Lower leg skin (tissue), 4 donors: Measurements from ENCODE around the gene SSH3. TPM values are rescaled to one million over a fixed set of nuclear protein-coding genes. Genes with fewer than 3 reads are reported as not detected.

Experiments
- DNase-seq, 2 donors: peaks; one replicate each; pipeline ENCODE4 v3.0.0-alpha.2; 2019; ENCODE audit warnings: low spot score in 2 of 2
- H3K4me3 ChIP-seq: fragments of 200-600 bp; sonication (generic); 2 replicates; pipeline ENCODE4 v1.5.1; 2017; ENCODE audit warnings: mild to moderate bottlenecking, low read depth; ENCODE audit not compliant: poor library complexity, severe bottlenecking
- POLR2A ChIP-seq, 2 donors: fragments of 450-650 bp; IDR thresholded peaks; one replicate each; pipeline ENCODE4 v1.6.1; 2016 to 2017; ENCODE audit warnings: antibody characterized with exemption in 2 of 2, mild to moderate bottlenecking in 1 of 2, moderate library complexity in 1 of 2
- WGBS, 2 donors: methylation state at CpG; one replicate each; pipeline ENCODE4 v1.1.5; 2018; 5-methylcytosine and 5-hydroxymethylcytosine counted together
- intact Hi-C: fragments of 100-400 bp; cut with DNase I; formaldehyde crosslinking; loops from one replicate; pipeline ENCODE4 v1.15.0; 2023; ENCODE audit warnings: low total_unique reads
- total RNA-seq, 4 donors: library from RNA; depleted of rRNA; stranded (reverse); fragments of >200 nt; gene quantifications; one replicate each; pipeline ENCODE4 v1.1.0, GENCODE V29; 2016
- TF ChIP-seq, protein P1 (sequence below), 3 donors: fragments of 450-650 bp; IDR thresholded peaks; one replicate each; pipeline ENCODE4 v1.5.1; 2016; ENCODE audit warnings: antibody characterized with exemption in 3 of 3, mild to moderate bottlenecking in 3 of 3, moderate library complexity in 2 of 3

The SSH3 gene
- total RNA-seq, 4 donors from 2014 or later: 58.6 to 71.0 (median 62.0) TPM

DNA sequence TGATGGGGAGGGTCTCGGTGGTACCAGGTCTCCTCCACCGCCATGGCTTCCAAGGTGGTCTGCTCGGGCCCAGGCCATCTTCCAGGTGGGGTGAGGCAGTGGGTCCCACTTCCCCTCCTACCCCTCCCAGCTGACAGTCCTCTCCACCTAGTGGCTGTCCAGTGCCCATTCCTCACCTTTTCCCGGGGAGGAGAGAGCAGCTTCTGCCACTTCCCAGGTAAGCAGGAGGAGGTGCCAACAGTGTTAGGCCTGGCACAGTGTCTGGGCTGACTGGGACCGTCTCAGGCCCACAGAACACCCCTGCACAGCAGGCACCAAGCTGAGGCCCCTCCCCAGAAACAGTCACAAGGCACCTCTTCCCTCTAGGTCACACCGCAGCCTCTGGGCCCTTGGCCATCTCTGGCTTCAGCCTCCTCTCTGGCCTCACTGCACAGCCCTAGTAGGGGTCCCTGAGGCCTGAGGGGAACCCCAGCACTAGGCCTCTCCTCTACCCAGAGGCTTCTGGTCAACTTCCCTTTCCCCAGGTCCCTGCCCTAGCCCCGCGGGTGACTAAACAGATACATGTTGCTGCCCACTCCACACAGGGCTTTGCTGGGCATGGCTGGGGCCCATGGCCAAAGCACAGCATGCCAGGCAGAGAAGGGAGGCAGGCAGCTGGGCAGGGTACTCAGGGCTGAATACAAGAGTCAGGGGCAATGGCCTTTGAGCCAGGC lies 16.6 kb upstream of the SSH3 start:
- 78% methylated on average over 8 of the region's 8 CpGs for WGBS, 2 donors

DNA sequence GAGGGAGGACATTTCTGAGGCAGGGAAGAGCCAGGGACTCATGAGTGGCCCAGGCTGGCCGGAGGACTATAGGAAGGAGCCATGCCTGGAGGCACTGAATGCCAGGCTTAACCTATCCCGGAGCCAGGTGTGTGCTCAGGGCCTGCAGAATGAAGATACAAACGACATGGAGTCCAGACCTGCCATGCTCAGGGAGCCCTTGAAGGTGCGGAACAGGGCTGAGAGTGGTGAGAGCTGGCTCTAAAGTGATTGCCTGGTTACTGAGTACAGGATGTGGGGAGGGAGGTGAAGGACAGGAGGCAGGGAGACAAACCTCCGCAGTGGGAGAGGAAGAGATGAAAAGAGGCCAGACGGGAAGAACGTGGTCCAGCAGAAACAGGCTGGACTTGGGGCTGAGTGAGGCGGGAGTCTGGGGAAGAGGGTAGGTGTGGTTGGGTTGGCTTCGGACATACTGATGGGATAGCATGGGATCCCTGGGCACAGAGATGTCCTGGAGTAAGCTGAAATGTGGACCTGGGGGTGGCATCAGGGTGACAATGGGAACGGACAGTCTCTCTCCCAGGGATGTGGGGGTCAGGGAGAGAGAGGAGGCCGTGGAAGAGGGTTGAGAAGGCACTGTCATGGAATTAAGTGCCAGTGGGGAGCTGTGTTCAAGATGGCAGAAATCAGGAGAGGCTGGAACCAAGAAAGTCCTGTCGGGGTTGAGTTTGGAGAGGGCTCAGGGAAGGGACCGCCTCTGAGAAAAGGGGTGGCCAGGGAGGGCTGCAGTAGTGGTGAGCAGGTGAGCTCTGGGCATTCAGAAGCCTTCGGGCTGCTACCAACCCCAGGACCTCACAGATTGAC lies 15.8 kb upstream of the SSH3 start:
- DNase-seq: no peak
- H3K4me3 ChIP-seq: no peak overlapping the region
- intact Hi-C loops: no loop called here
- WGBS, 2 donors: 71 to 79% methylated on average over 14 of the region's 14 CpGs
- TF ChIP-seq, protein P1, sequence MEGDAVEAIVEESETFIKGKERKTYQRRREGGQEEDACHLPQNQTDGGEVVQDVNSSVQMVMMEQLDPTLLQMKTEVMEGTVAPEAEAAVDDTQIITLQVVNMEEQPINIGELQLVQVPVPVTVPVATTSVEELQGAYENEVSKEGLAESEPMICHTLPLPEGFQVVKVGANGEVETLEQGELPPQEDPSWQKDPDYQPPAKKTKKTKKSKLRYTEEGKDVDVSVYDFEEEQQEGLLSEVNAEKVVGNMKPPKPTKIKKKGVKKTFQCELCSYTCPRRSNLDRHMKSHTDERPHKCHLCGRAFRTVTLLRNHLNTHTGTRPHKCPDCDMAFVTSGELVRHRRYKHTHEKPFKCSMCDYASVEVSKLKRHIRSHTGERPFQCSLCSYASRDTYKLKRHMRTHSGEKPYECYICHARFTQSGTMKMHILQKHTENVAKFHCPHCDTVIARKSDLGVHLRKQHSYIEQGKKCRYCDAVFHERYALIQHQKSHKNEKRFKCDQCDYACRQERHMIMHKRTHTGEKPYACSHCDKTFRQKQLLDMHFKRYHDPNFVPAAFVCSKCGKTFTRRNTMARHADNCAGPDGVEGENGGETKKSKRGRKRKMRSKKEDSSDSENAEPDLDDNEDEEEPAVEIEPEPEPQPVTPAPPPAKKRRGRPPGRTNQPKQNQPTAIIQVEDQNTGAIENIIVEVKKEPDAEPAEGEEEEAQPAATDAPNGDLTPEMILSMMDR (IDR thresholded peaks at IDR 0.05): no peak
- no peak for TF ChIP-seq POLR2A (IDR thresholded peaks at IDR 0.05)

More for the DNA sequence above, 16.6 kb upstream of the SSH3 start:
- intact Hi-C loops: no loop called here
- TF ChIP-seq POLR2A (IDR thresholded peaks at IDR 0.05): no peak
- TF ChIP-seq, protein P1 (IDR thresholded peaks at IDR 0.05): no peak
- no peak for DNase-seq
- H3K4me3 ChIP-seq: no peak overlapping the region

GRCh38 chr11:67288198-67288451 lies 15.2 kb upstream of the SSH3 start:
- TF ChIP-seq, protein P1 (IDR thresholded peaks at IDR 0.05): no peak
- TF ChIP-seq POLR2A (IDR thresholded peaks at IDR 0.05): no peak
- no peak overlapping the region for H3K4me3 ChIP-seq
- intact Hi-C loops: no loop called here
- DNase-seq: no peak
- 28 to 29% methylated on average over 4 of the region's 4 CpGs for WGBS, 2 donors

DNA sequence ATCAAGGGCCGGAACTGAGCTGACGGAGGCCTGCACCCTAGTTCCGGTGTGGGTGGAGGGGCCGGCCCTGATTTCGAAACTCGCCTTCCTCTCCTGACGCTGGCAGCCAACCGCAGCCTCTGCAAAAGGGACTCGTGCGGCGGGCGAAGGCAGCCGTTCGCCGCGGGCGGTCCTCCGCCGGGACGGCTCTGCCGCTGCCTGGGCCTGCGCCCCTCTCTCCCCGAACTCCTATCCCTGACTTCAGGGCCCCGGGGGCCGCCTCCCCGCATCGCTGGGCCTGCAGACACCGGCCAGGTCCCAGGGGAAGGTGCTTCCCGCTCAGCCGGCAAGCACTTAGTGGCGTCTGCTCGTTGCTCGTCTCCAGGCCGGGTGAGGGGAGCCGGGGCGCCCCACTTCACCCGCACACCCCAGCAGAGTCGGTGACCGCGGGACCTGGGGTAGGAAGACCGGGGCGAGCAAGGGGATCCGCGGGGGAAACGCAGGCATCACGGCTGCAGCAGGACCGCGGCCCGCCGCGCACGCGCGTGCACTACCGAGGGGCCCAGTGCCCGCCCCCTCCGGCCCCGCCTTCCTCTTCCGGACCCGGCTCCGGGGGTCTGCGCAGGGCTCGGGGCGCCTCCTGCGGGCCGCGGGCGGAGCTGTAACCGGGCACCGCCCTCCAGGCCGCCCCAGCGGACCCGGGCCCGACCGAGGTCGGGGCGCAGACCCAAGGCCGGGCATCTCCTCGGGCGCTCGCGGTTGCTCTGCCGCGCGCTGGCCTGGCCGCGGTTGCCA lies 14.7 kb upstream of the SSH3 start:
- peak; percentile 87 to 98 for DNase-seq
- peak overlapping the region; percentile 60 for H3K4me3 ChIP-seq
- TF ChIP-seq, protein P1 (IDR thresholded peaks at IDR 0.05): no peak
- peak in 1 of 2 donors; percentile 40 for TF ChIP-seq POLR2A (IDR thresholded peaks at IDR 0.05)
- WGBS, 2 donors: 0% methylated on average over 1 to 47 of the region's 87 CpGs
- intact Hi-C loops: no loop called here

DNA sequence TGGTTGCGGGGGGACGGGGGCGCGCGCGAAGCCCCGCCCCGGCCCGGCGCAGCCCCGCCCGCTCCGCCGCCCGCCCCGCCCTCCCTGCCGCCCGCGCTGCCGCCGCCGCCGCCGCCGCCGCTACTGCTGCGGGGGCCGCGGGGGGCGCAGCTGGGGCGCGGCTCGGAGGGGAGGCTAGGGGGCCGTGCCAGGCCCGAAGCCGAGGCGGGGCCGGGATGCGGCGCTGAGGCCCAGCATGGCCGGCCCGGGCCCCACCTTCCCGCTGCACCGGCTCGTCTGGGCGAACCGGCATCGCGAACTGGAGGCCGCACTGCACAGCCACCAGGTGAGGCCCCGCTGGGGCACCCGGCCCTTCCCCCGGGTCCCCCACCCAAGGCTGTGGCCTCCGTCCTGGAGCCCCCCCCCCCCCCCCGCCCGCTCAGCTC lies 14.1 kb upstream of the SSH3 start, which contains the start of gene ANKRD13D:
Gene ANKRD13D (plus strand): TSS at position 78 of the 425 bp plus-strand sequence. CDS start 158 bp downstream, at position 236.
- no peak for DNase-seq
- WGBS, 2 donors: 0% methylated on average over 5 of the region's 56 CpGs; no CpG with 5 or more reads in 1 of the 2 donors

More for the DNA sequence above, 14.1 kb upstream of the SSH3 start, which contains the start of gene ANKRD13D:
- peak within 1 kb of the TSS; percentile 60 for H3K4me3 ChIP-seq
- intact Hi-C loops: no loop called here
- TF ChIP-seq POLR2A (IDR thresholded peaks at IDR 0.05): no peak
- TF ChIP-seq, protein P1 (IDR thresholded peaks at IDR 0.05): no peak
